Sigmoid colon (tissue), 7 donors: ENCODE measurements around the gene CTDP1. TPM values are rescaled to one million over a fixed set of nuclear protein-coding genes. Genes with fewer than 3 reads are reported as not detected.

Experiments
- DNase-seq: peaks from one replicate; pipeline ENCODE4 v3.0.0-alpha.2; 2019
- H3K27ac ChIP-seq, 4 donors: fragments of 200-600 bp; sonication (generic); one replicate each; pipeline ENCODE4 v1.5.1; 2016 to 2019; ENCODE audit warnings: mild to moderate bottlenecking in 1 of 4
- H3K27me3 ChIP-seq, 3 donors: fragments of 200-600 bp; sonication (generic); one replicate each; pipeline ENCODE4 v1.5.1; 2019; ENCODE audit warnings: mild to moderate bottlenecking in 1 of 3
- H3K36me3 ChIP-seq, 4 donors: fragments of 200-600 bp; sonication (generic); one replicate each; pipeline ENCODE4 v1.5.1; 2016 to 2019
- H3K4me1 ChIP-seq, 4 donors: fragments of 200-600 bp; sonication (generic); one replicate each; pipeline ENCODE4 v1.5.1; 2017 to 2019
- H3K4me3 ChIP-seq, 4 donors: fragments of 200-600 bp; sonication (generic); one replicate each; pipeline ENCODE4 v1.5.1; 2017 to 2019; ENCODE audit warnings: mild to moderate bottlenecking in 2 of 4, moderate library complexity in 1 of 4
- H3K9me3 ChIP-seq, 4 donors: fragments of 200-600 bp in 3 of 4; sonication (generic) in 3 of 4; one replicate each; pipeline versions ENCODE4 v1.5.1 to v1.6.1; 2013 to 2019
- CTCF ChIP-seq, 4 experiments: fragments of 450-650 bp in 3 of 4; fragments of 200-600 bp in 1 of 4; IDR thresholded peaks; one replicate each; pipeline ENCODE4 v1.5.1; 2016 to 2019; ENCODE audit warnings: antibody characterized with exemption in 4 of 4, mild to moderate bottlenecking in 3 of 4, moderate library complexity in 2 of 4
- EP300 ChIP-seq, 4 donors: sonication (generic); formaldehyde crosslinking; IDR thresholded peaks; one replicate each; pipeline ENCODE4 v1.6.1; 2017; ENCODE audit warnings: antibody characterized with exemption in 4 of 4
- POLR2A ChIP-seq, 2 donors: fragments of 450-650 bp; IDR thresholded peaks; one replicate each; pipeline ENCODE4 v1.6.1; 2016; ENCODE audit warnings: antibody characterized with exemption in 2 of 2, mild to moderate bottlenecking in 2 of 2, moderate library complexity in 2 of 2
- POLR2AphosphoS5 ChIP-seq, 4 donors: sonication (generic); formaldehyde crosslinking; IDR thresholded peaks; one replicate each; pipeline ENCODE4 v1.6.1; 2017; ENCODE audit warnings: antibody characterized with exemption in 4 of 4
- WGBS, 2 donors: extraction: QIAGEN DNeasy Blood & Tissue Kit; methylation state at CpG; one replicate each; pipeline ENCODE4 v1.1.7; 2013; 5-methylcytosine and 5-hydroxymethylcytosine counted together
- intact Hi-C: fragments of 100-400 bp; cut with DNase I; formaldehyde crosslinking; loops from one replicate; pipeline ENCODE4 v1.15.1; 2023
- polyA plus RNA-seq, 3 donors: library from polyadenylated mRNA; stranded (reverse); fragments of 200-250 nt; gene quantifications; one replicate each; pipeline ENCODE4 v1.2.3, GENCODE V29; 2013
- total RNA-seq, 4 donors: library from RNA; depleted of rRNA; stranded (reverse); fragments of >200 nt; gene quantifications; one replicate each; pipeline ENCODE4 v1.1.0, GENCODE V29; 2016
- donor health status: healthy with polysubstance abuse.
- donor health status: Bipolar disorder and iron deficiency.
- donor health status: healthy.

CTDP1 gene
- total RNA-seq: 10 to 100 TPM; 11.1 to 14.7 (median 12.6) TPM
- 10 to 100 TPM; 15.6 to 25.9 (median 22.3) TPM for polyA plus RNA-seq

- Histone ChIP-seq H3K9me3 (no peaks in the 10 kb centered on the region), H3K27ac (peak within 1 kb of the TSS; percentile 89 to 99 (median 96)), H3K4me1 (peaks cover 0 to 47% (median 37%) of the 10 kb centered on the region in 4 donors), H3K36me3 (no peaks in the 10 kb centered on the region), H3K4me3 (peak within 1 kb of the TSS; percentile 84 to 95 (median 92)), H3K27me3 (no peaks in the 10 kb centered on the region)
- TF ChIP-seq POLR2AphosphoS5 (IDR thresholded peaks at IDR 0.05) (peak; percentile 50 to 88 (median 76)), CTCF (IDR thresholded peaks at IDR 0.05) (no peak), EP300 (IDR thresholded peaks at IDR 0.05) (no peak), POLR2A (IDR thresholded peaks at IDR 0.05) (peak in 1 of 2 donors; percentile 36)
- peak; percentile 96 for DNase-seq
- WGBS, 2 donors: 0% methylated on average over 88 of the region's 88 CpGs
- intact Hi-C loops: loop anchor here (1.0 to 10.0 kb wide), 3 partner anchors 280 to 611 kb away; partner anchors contain the start of gene ATP9B
These were observed at the start of gene CTDP1 for GRCh38 chr18:79679552-79680099. Gene CTDP1, plus strand, starts transcription at chr18:79679803. Its CDS starts 145 bp downstream, at chr18:79679948.

GRCh38 chr18:79630281-79631095 is 49.1 kb upstream of the CTDP1 start:
- Histone ChIP-seq H3K27me3 (peaks cover 0 to 14% (median 0%) of the 10 kb centered on the region in 3 donors), H3K4me1 (no peaks in the 10 kb centered on the region), H3K36me3 (no peaks in the 10 kb centered on the region), H3K9me3 (no peaks in the 10 kb centered on the region), H3K4me3 (no peak overlapping the region), H3K27ac (no peak overlapping the region)
- no peak for DNase-seq
- intact Hi-C loops: no loop called here
- TF ChIP-seq POLR2A (IDR thresholded peaks at IDR 0.05) (no peak), POLR2AphosphoS5 (IDR thresholded peaks at IDR 0.05) (no peak), CTCF (IDR thresholded peaks at IDR 0.05) (no peak), EP300 (IDR thresholded peaks at IDR 0.05) (no peak)
- 83 to 89% methylated on average over 36 of the region's 36 CpGs for WGBS, 2 donors

GRCh38 chr18:79631096-79631507 is 48.5 kb upstream of the CTDP1 start:
- no peaks in the 10 kb centered on the region for H3K36me3 ChIP-seq
- intact Hi-C loops: no loop called here
- H3K9me3 ChIP-seq: no peaks in the 10 kb centered on the region
- H3K27me3 ChIP-seq: peaks cover 0 to 11% (median 0%) of the 10 kb centered on the region in 3 donors
- H3K27ac ChIP-seq: no peak overlapping the region
- no peaks in the 10 kb centered on the region for H3K4me1 ChIP-seq
- DNase-seq: peak; percentile 34
- no peak for TF ChIP-seq POLR2AphosphoS5 (IDR thresholded peaks at IDR 0.05)
- no peak for TF ChIP-seq POLR2A (IDR thresholded peaks at IDR 0.05)
- TF ChIP-seq CTCF (IDR thresholded peaks at IDR 0.05): no peak
- TF ChIP-seq EP300 (IDR thresholded peaks at IDR 0.05): no peak
- 92 to 95% methylated on average over 21 of the region's 21 CpGs for WGBS, 2 donors
- no peak overlapping the region for H3K4me3 ChIP-seq

GRCh38 chr18:79631761-79632446 is 47.7 kb upstream of the CTDP1 start:
- Histone ChIP-seq H3K36me3 (no peaks in the 10 kb centered on the region), H3K4me1 (no peaks in the 10 kb centered on the region), H3K27ac (no peak overlapping the region), H3K27me3 (peaks cover 0 to 5% (median 0%) of the 10 kb centered on the region in 3 donors), H3K4me3 (no peak overlapping the region), H3K9me3 (no peaks in the 10 kb centered on the region)
- DNase-seq: peak; percentile 40
- 75 to 82% methylated on average over 12 of the region's 12 CpGs for WGBS, 2 donors
- no peak for TF ChIP-seq EP300 (IDR thresholded peaks at IDR 0.05)
- TF ChIP-seq POLR2A (IDR thresholded peaks at IDR 0.05): no peak
- intact Hi-C loops: no loop called here

- Histone ChIP-seq H3K9me3 (no peaks in the 10 kb centered on the region), H3K4me3 (no peak overlapping the region), H3K27ac (no peak overlapping the region), H3K36me3 (no peaks in the 10 kb centered on the region), H3K27me3 (peaks cover 5 to 9% (median 8%) of the 10 kb centered on the region in 3 donors), H3K4me1 (peaks cover 0 to 3% (median 0%) of the 10 kb centered on the region in 4 donors)
- 93 to 94% methylated on average over 14 of the region's 14 CpGs for WGBS, 2 donors
- DNase-seq: peak; percentile 50
- intact Hi-C loops: no loop called here
- TF ChIP-seq POLR2AphosphoS5 (IDR thresholded peaks at IDR 0.05): no peak
- no peak for TF ChIP-seq EP300 (IDR thresholded peaks at IDR 0.05)
- TF ChIP-seq CTCF (IDR thresholded peaks at IDR 0.05): no peak
- no peak for TF ChIP-seq POLR2A (IDR thresholded peaks at IDR 0.05)
These were observed 46.8 kb upstream of the CTDP1 start for GRCh38 chr18:79632765-79633164.
